Neural progenitor cell (in vitro differentiated cells): ENCODE results near the gene UNC93A. TPM values are rescaled to one million over a fixed set of nuclear protein-coding genes. Genes with fewer than 3 reads are reported as not detected.

Source experiments
- DNase-seq: peaks from one replicate; pipeline ENCODE4 v3.0.0-alpha.2; 2016; ENCODE audit warnings: low spot score
- H2AFZ ChIP-seq: fragments of 200-600 bp; sonication (generic); replicated peaks from 2 replicates; pipeline ENCODE4 v1.6.1; 2016; ENCODE audit warnings: antibody characterized with exemption
- H3F3A ChIP-seq: fragments of 200-600 bp; sonication (generic); 2 replicates; pipeline ENCODE4 v1.6.1; 2016; ENCODE audit warnings: antibody characterized with exemption, low read depth
- H3K27ac ChIP-seq: fragments of 200-600 bp; sonication (generic); 2 replicates; pipeline ENCODE4 v1.5.1; 2016; ENCODE audit warnings: mild to moderate bottlenecking
- H3K27me3 ChIP-seq: fragments of 200-600 bp; sonication (generic); 2 replicates; pipeline ENCODE4 v1.6.1; 2016; ENCODE audit warnings: mild to moderate bottlenecking, moderate library complexity
- H3K36me3 ChIP-seq: fragments of 200-600 bp; sonication (generic); 2 replicates; pipeline ENCODE4 v1.5.1; 2016
- H3K4me1 ChIP-seq: fragments of 200-600 bp; sonication (generic); 2 replicates; pipeline ENCODE4 v1.6.1; 2016; ENCODE audit warnings: mixed run types
- H3K4me2 ChIP-seq: fragments of 200-600 bp; sonication (generic); 2 replicates; pipeline ENCODE4 v1.6.1; 2016
- H3K4me3 ChIP-seq: fragments of 200-600 bp; sonication (generic); 2 replicates; pipeline ENCODE4 v1.5.1; 2016
- H3K79me2 ChIP-seq: fragments of 200-600 bp; sonication (generic); 2 replicates; pipeline ENCODE4 v1.6.1; 2016; ENCODE audit warnings: low read depth
- H3K9ac ChIP-seq: fragments of 200-600 bp; sonication (generic); 2 replicates; pipeline ENCODE4 v1.6.1; 2016
- H3K9me3 ChIP-seq: fragments of 200-600 bp; sonication (generic); 2 replicates; pipeline ENCODE4 v1.5.1; 2016; ENCODE audit warnings: low read depth
- H4K20me1 ChIP-seq: fragments of 200-600 bp; sonication (generic); 2 replicates; pipeline ENCODE4 v1.6.1; 2016; ENCODE audit warnings: low read depth
- H3K27ac Mint-ChIP-seq: 3 replicates; pipeline ENCODE4 v1.8.0; 2021; ENCODE audit warnings: mixed read lengths
- H3K27me3 Mint-ChIP-seq: 2 replicates; pipeline ENCODE4 v1.8.0; 2022; ENCODE audit warnings: low read depth, mild to moderate bottlenecking, inconsistent platforms, moderate library complexity, mixed read lengths; ENCODE audit not compliant: insufficient read depth
- H3K36me3 Mint-ChIP-seq: 3 replicates; pipeline ENCODE4 v1.8.0; 2021; ENCODE audit warnings: mixed read lengths
- H3K4me1 Mint-ChIP-seq: 3 replicates; pipeline ENCODE4 v1.8.0; 2021; ENCODE audit warnings: mixed read lengths
- H3K4me3 Mint-ChIP-seq: 3 replicates; pipeline ENCODE4 v1.8.0; 2021; ENCODE audit warnings: mild to moderate bottlenecking, moderate library complexity, mixed read lengths
- H3K9me3 Mint-ChIP-seq: 3 replicates; pipeline ENCODE4 v1.8.0; 2020; ENCODE audit warnings: mixed read lengths
- EZH2 ChIP-seq: fragments of 200-600 bp; sonication (generic); IDR thresholded peaks from 2 replicates; pipeline ENCODE4 v1.6.1; 2017; ENCODE audit warnings: antibody characterized with exemption, mild to moderate bottlenecking, moderate library complexity
- EZH2phosphoT487 ChIP-seq: fragments of 200-600 bp; sonication (generic); IDR thresholded peaks from 2 replicates; pipeline ENCODE4 v1.6.1; 2017; ENCODE audit warnings: antibody characterized with exemption
- total RNA-seq: library from RNA; depleted of rRNA; stranded (reverse); fragments of >200 nt; gene quantifications from 2 replicates; pipeline ENCODE4 v1.2.3, GENCODE V29; 2015; ENCODE audit warnings: low replicate concordance
- TF ChIP-seq, protein P1 (sequence below): fragments of 200-600 bp; sonication (generic); IDR thresholded peaks from 2 replicates; pipeline ENCODE4 v1.5.1; 2017; ENCODE audit warnings: antibody characterized with exemption, mild to moderate bottlenecking

Gene UNC93A
- total RNA-seq, 1 donor from 2014 or later: not detected

DNA sequence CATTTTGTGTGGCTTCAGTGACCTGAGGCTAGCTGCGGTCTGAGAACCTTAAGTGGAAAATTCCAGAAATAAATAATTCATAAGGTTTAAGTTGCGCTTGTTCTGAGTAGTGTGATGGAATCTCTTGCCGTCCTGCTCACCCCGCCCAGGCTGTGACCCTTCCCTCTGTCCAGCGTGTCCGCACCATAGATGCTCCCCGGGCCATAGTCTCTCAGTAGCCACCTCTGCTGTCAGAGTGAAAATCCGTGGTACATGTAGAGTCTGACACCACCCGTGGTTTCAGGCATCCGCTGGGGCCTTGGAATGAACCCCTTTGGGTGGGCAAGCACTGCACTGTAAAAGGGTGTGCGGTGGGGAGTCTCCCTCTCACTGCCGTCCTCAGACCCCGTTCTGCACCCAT is 11.7 kb downstream of the UNC93A start:
- Histone ChIP-seq H3K4me2 (no peak overlapping the region), H3K9ac (no peak overlapping the region), H3K9me3 (no peaks in the 10 kb centered on the region), H4K20me1 (no peaks in the 10 kb centered on the region), H3K36me3 (no peaks in the 10 kb centered on the region), H3K27ac (no peak overlapping the region), H3F3A (no peaks in the 10 kb centered on the region), H3K79me2 (no peaks in the 10 kb centered on the region), H3K4me3 (no peak overlapping the region), H2AFZ (no peak overlapping the region), H3K27me3 (no peaks in the 10 kb centered on the region), H3K4me1 (no peaks in the 10 kb centered on the region)
- no peak for DNase-seq
- Mint-ChIP-seq H3K9me3 (no peaks in the 10 kb centered on the region), H3K4me3 (no peak overlapping the region), H3K27me3 (peaks cover 11% of the 10 kb centered on the region), H3K36me3 (no peaks in the 10 kb centered on the region), H3K27ac (peak overlapping the region; percentile 64), H3K4me1 (peaks cover 7% of the 10 kb centered on the region)
- TF ChIP-seq, protein P1, sequence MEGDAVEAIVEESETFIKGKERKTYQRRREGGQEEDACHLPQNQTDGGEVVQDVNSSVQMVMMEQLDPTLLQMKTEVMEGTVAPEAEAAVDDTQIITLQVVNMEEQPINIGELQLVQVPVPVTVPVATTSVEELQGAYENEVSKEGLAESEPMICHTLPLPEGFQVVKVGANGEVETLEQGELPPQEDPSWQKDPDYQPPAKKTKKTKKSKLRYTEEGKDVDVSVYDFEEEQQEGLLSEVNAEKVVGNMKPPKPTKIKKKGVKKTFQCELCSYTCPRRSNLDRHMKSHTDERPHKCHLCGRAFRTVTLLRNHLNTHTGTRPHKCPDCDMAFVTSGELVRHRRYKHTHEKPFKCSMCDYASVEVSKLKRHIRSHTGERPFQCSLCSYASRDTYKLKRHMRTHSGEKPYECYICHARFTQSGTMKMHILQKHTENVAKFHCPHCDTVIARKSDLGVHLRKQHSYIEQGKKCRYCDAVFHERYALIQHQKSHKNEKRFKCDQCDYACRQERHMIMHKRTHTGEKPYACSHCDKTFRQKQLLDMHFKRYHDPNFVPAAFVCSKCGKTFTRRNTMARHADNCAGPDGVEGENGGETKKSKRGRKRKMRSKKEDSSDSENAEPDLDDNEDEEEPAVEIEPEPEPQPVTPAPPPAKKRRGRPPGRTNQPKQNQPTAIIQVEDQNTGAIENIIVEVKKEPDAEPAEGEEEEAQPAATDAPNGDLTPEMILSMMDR: no peak

DNA sequence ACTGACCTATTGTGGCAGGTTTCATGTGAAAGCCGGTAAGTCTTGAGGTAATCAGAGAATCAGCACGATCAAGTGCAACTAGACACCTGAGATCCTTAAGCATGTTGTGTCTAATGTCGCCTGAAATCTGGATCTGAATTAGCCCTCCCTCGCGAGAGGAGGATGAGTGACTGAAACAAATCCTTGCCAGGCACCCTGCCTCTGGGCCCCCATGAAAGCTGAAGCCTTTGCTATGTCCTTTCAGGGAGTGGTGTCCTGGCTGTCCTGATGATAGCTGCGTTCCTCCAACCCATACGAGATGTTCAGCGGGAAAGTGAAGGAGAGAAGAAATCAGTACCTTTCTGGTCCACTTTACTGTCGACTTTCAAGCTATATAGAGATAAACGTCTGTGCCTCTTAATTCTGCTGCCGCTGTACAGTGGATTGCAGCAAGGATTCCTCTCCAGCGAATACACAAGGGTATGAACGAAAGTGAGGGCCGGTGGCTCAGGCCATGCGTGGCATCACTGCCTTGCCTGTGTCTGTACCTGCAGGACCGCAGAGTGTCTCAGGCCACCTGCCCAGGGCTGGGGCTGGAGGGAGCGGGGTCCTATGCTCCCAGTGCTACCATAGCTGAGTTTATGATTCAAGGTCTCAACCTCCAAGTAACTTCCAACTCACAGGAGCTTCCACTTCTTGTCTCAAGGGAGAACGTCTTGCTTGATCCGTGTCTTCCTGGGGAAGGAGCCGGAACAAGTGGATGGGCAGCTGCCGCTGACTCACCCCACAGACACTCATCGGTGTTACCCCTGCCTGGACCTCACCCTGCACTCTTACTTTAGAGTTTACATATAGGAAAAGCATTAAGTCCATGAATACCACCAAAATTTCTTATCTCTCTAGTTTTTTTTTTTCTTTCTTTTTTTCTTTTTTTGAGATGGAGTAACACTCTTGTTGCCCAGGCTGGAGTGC is 12.8 kb downstream of the UNC93A start:
- no peaks in the 10 kb centered on the region for H3F3A ChIP-seq
- H3K4me2 ChIP-seq: no peak overlapping the region
- no peak for DNase-seq
- no peaks in the 10 kb centered on the region for H3K36me3 Mint-ChIP-seq
- H3K79me2 ChIP-seq: no peaks in the 10 kb centered on the region
- H3K27me3 ChIP-seq: no peaks in the 10 kb centered on the region
- H4K20me1 ChIP-seq: no peaks in the 10 kb centered on the region
- no peak overlapping the region for H3K4me3 Mint-ChIP-seq
- no peaks in the 10 kb centered on the region for H3K9me3 ChIP-seq
- no peak overlapping the region for H3K9ac ChIP-seq
- peaks cover 7% of the 10 kb centered on the region for H3K4me1 Mint-ChIP-seq
- no peaks in the 10 kb centered on the region for H3K4me1 ChIP-seq
- no peak overlapping the region for H2AFZ ChIP-seq
- H3K27me3 Mint-ChIP-seq: peaks cover 11% of the 10 kb centered on the region
- TF ChIP-seq, protein P1: no peak
- TF ChIP-seq EZH2: no peak
- TF ChIP-seq EZH2phosphoT487: no peak
- no peak overlapping the region for H3K4me3 ChIP-seq
- H3K27ac ChIP-seq: no peak overlapping the region
- no peaks in the 10 kb centered on the region for H3K36me3 ChIP-seq
- no peak overlapping the region for H3K27ac Mint-ChIP-seq
- H3K9me3 Mint-ChIP-seq: no peaks in the 10 kb centered on the region

DNA sequence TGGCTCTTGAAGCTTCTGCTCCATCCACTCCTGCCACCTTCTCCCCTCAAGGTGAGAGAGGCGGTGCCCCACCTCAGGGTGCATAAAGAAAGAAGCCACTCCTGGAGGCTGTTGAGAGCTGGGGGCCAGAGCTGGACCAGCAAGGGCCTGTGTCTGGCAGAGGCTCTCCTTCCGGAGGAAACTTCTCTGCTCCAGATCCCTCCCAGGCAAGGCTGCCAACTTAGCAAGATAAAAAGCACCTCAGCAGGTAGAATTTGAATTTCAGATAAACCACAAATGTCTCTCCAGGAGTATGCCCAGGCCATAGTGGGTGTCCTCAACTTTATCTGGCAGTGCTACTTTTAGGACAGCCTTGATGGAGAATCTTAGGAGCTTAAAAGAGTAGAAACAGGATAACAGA is 13.8 kb downstream of the UNC93A start:
- no peak overlapping the region for H3K4me3 Mint-ChIP-seq
- DNase-seq: no peak
- H3K4me1 Mint-ChIP-seq: peaks cover 7% of the 10 kb centered on the region
- Histone ChIP-seq H3K4me1 (no peaks in the 10 kb centered on the region), H3K79me2 (no peaks in the 10 kb centered on the region), H3K9me3 (no peaks in the 10 kb centered on the region), H4K20me1 (no peaks in the 10 kb centered on the region), H3K4me3 (no peak overlapping the region), H3K9ac (no peak overlapping the region), H2AFZ (no peak overlapping the region), H3K4me2 (no peak overlapping the region), H3F3A (no peaks in the 10 kb centered on the region), H3K27me3 (no peaks in the 10 kb centered on the region), H3K27ac (no peak overlapping the region), H3K36me3 (no peaks in the 10 kb centered on the region)
- peaks cover 9% of the 10 kb centered on the region for H3K27me3 Mint-ChIP-seq
- no peaks in the 10 kb centered on the region for H3K9me3 Mint-ChIP-seq
- TF ChIP-seq EZH2phosphoT487 (no peak), EZH2 (no peak)
- TF ChIP-seq, protein P1: no peak
- no peaks in the 10 kb centered on the region for H3K36me3 Mint-ChIP-seq
- H3K27ac Mint-ChIP-seq: no peak overlapping the region
